ENCODE measurements around the gene CYB5R2. TPM values are rescaled to one million over a fixed set of nuclear protein-coding genes. Genes with fewer than 3 reads are reported as not detected.

The CYB5R2 gene
- polyA plus RNA-seq, 3 donors = 0.52 to 3.7 (median 1.4) TPM

DNA sequence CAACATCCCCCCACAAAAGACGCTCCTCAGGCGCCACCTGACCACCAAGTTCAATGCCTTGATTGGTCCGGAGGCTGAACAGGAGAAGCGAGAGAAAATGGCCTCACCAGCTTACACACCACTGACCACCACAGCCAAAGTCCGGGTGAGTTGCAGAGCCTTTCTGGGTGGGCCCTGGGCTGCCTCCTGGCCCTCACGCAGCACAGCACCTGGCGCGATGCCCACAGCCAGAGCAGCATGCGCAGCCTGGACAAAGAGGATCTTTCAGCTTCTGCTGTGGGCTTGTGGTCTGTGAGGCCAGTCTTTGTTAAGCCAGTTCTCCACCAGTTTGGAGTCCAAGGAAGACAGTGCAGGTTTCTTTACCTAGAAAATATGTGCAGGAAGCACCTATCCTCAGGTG, 21.6 kb downstream of the CYB5R2 start:
- no peak overlapping the region for H3K4me3 Mint-ChIP-seq
- no peak overlapping the region for H2AFZ ChIP-seq (ENCODE audit: insufficient read depth, low read depth, low read length, poor library complexity, severe bottlenecking)
- peaks cover 10% of the 10 kb centered on the region for H3K4me1 Mint-ChIP-seq
- no peaks in the 10 kb centered on the region for H3K27me3 ChIP-seq (ENCODE audit: control insufficient read depth in 2 of 2, insufficient read depth in 2 of 2, low read length in 2 of 2)
- H3K27me3 Mint-ChIP-seq (ENCODE audit: low read depth in 3 of 3) = peaks cover 0 to 5% (median 3%) of the 10 kb centered on the region in 3 donors
- TF ChIP-seq, protein P1, sequence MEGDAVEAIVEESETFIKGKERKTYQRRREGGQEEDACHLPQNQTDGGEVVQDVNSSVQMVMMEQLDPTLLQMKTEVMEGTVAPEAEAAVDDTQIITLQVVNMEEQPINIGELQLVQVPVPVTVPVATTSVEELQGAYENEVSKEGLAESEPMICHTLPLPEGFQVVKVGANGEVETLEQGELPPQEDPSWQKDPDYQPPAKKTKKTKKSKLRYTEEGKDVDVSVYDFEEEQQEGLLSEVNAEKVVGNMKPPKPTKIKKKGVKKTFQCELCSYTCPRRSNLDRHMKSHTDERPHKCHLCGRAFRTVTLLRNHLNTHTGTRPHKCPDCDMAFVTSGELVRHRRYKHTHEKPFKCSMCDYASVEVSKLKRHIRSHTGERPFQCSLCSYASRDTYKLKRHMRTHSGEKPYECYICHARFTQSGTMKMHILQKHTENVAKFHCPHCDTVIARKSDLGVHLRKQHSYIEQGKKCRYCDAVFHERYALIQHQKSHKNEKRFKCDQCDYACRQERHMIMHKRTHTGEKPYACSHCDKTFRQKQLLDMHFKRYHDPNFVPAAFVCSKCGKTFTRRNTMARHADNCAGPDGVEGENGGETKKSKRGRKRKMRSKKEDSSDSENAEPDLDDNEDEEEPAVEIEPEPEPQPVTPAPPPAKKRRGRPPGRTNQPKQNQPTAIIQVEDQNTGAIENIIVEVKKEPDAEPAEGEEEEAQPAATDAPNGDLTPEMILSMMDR (IDR thresholded peaks at IDR 0.05) = no peak
- H3K36me3 ChIP-seq (replicated peaks in 1 of 2; ENCODE audit: control insufficient read depth in 1 of 2, insufficient read depth in 2 of 2, low read length in 2 of 2) = peaks cover 76 to 99% of the 10 kb centered on the region in 2 donors
- H3K9me3 ChIP-seq (replicated peaks in 1 of 2; ENCODE audit: control insufficient read depth in 1 of 2, insufficient read depth in 1 of 2, low read length in 2 of 2) = no peaks in the 10 kb centered on the region
- H4K20me1 ChIP-seq (ENCODE audit: insufficient read depth, low read length) = peaks cover 13% of the 10 kb centered on the region
- H3K4me3 ChIP-seq (replicated peaks in 1 of 3; ENCODE audit: low read depth in 2 of 3, low read length in 3 of 3) = no peak overlapping the region
- H3K27ac Mint-ChIP-seq = peak overlapping the region in 3 of 7 donors; percentile 24 to 41 (median 38)
- WGBS (ENCODE audit: insufficient coverage) = 66% methylated on average over 8 of the region's 9 CpGs
- H3K4me2 ChIP-seq (replicated peaks; ENCODE audit: extremely low read depth, low read length, poor library complexity, severe bottlenecking) = no peak overlapping the region
- peaks cover 8 to 15% of the 10 kb centered on the region in 2 donors for H3K4me1 ChIP-seq (ENCODE audit: control insufficient read depth in 1 of 2, insufficient read depth in 2 of 2, low read length in 2 of 2)
- H3K9ac ChIP-seq (ENCODE audit: insufficient read depth, low read length, poor library complexity, severe bottlenecking) = no peak overlapping the region
- no peaks in the 10 kb centered on the region for H3K9me3 Mint-ChIP-seq
- H3K79me2 ChIP-seq (ENCODE audit: insufficient read depth, low read length) = no peaks in the 10 kb centered on the region
- intact Hi-C loops (cut with micrococcal nuclease) = no loop called here
- H3K27ac ChIP-seq (ENCODE audit: low read depth in 1 of 2, low read length in 2 of 2) = no peak overlapping the region
- H3K36me3 Mint-ChIP-seq = peaks cover 96 to 97% of the 10 kb centered on the region in 2 donors
- DNase-seq = no peak

DNA sequence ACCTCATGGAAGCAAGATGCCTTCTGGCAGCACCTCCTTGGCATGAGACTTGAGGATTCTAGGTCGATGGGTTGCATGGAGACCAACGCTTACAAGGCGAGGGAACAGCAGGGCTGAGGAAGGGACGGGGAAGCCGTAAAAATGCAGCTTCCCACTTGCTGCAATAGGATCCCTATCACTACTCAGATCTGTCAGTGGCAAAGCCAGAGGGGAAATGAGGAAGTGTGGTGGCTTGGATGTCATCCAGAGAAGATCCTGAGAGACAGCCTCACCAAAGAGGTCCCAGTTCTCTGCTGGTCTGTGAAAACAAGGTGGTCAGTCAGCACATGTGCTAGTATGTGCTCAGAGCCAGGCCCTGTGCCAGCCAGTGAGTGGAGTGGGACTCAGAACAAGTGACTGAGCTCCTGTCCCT, 22.2 kb downstream of the CYB5R2 start:
- Mint-ChIP-seq H3K27ac (peak overlapping the region in 2 of 7 donors; percentile 24 to 38), H3K4me1 (peaks cover 10% of the 10 kb centered on the region), H3K36me3 (peaks cover 96% of the 10 kb centered on the region in 2 donors), H3K27me3 (ENCODE audit: low read depth in 3 of 3) (peaks cover 0 to 5% (median 3%) of the 10 kb centered on the region in 3 donors), H3K9me3 (no peaks in the 10 kb centered on the region), H3K4me3 (peak overlapping the region in 1 of 2 donors; percentile 28)
- Histone ChIP-seq H3K36me3 (replicated peaks in 1 of 2; ENCODE audit: control insufficient read depth in 1 of 2, insufficient read depth in 2 of 2, low read length in 2 of 2) (peaks cover 76 to 98% of the 10 kb centered on the region in 2 donors), H3K27ac (ENCODE audit: low read depth in 1 of 2, low read length in 2 of 2) (no peak overlapping the region), H3K27me3 (ENCODE audit: control insufficient read depth in 2 of 2, insufficient read depth in 2 of 2, low read length in 2 of 2) (no peaks in the 10 kb centered on the region), H3K79me2 (ENCODE audit: insufficient read depth, low read length) (no peaks in the 10 kb centered on the region), H3K4me2 (replicated peaks; ENCODE audit: extremely low read depth, low read length, poor library complexity, severe bottlenecking) (no peak overlapping the region), H4K20me1 (ENCODE audit: insufficient read depth, low read length) (peaks cover 12% of the 10 kb centered on the region), H2AFZ (ENCODE audit: insufficient read depth, low read depth, low read length, poor library complexity, severe bottlenecking) (no peak overlapping the region), H3K9ac (ENCODE audit: insufficient read depth, low read length, poor library complexity, severe bottlenecking) (no peak overlapping the region), H3K9me3 (replicated peaks in 1 of 2; ENCODE audit: control insufficient read depth in 1 of 2, insufficient read depth in 1 of 2, low read length in 2 of 2) (no peaks in the 10 kb centered on the region), H3K4me1 (ENCODE audit: control insufficient read depth in 1 of 2, insufficient read depth in 2 of 2, low read length in 2 of 2) (peaks cover 8 to 15% of the 10 kb centered on the region in 2 donors), H3K4me3 (replicated peaks in 1 of 3; ENCODE audit: low read depth in 2 of 3, low read length in 3 of 3) (no peak overlapping the region)
- peak in 2 of 3 donors; percentile 10 to 36 for DNase-seq
- WGBS (ENCODE audit: insufficient coverage) = no CpG with 5 or more reads among the region's 5 CpGs
- intact Hi-C loops (cut with micrococcal nuclease) = no loop called here
- TF ChIP-seq, protein P1 (IDR thresholded peaks at IDR 0.05) = no peak

Data from CD14-positive monocyte (primary cell).